NB4 (cell line): Measurements from ENCODE around the gene MYO1G.

ENCODE experiments used
- CTCF ChIP-seq: IDR thresholded peaks from one replicate; pipeline ENCODE4 v1.5.1; 2012; ENCODE audit warnings: low read depth, low read length
- MAX ChIP-seq: IDR thresholded peaks from 2 replicates; pipeline ENCODE4 v1.6.1; 2011; ENCODE audit warnings: low read depth, low read length
- MYC ChIP-seq: IDR thresholded peaks from 2 replicates; pipeline ENCODE4 v1.6.1; 2011; ENCODE audit warnings: low read depth, low read length
- POLR2A ChIP-seq: IDR thresholded peaks from 2 replicates; pipeline ENCODE4 v1.6.1; 2011; ENCODE audit warnings: mild to moderate bottlenecking; ENCODE audit not compliant: insufficient read length; ENCODE audit errors: extremely low read depth

- TF ChIP-seq CTCF = no peak
- TF ChIP-seq POLR2A = no peak
- TF ChIP-seq MAX = no peak
- TF ChIP-seq MYC = no peak
Observed at GRCh38 chr7:44974549-44974948, 4.3 kb downstream of the MYO1G start.
